ENCODE results near the gene ELFN1.

DNA sequence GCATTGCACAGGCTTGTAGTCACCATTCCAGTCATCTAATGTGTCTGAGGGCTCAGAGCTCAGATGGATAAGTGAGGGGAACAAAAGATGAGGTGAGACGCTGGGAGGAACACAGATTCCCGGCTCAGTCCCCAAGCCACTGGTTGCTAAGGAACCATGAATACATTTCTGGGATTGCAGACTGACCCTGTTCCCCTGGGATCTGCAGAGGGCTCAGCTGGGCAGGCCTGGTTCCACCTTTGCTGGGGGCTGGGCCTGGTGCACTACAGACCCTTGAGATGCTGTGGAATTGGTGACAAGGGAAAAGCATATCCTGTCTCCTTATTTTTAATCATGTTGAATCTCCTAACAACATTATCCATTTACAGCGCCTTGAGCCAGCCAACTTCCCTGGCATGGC, 19.2 kb downstream of the ELFN1 start:
- TF ChIP-seq CTCF (IDR thresholded peaks at IDR 0.05) (no peak), REST (IDR thresholded peaks at IDR 0.05; ENCODE audit: low read depth, low read length) (no peak), MAX (IDR thresholded peaks at IDR 0.05; ENCODE audit: low read depth) (no peak), YY1 (IDR thresholded peaks at IDR 0.05; ENCODE audit: low read depth) (no peak), EZH2phosphoT487 (IDR thresholded peaks at IDR 0.05; ENCODE audit: borderline replicate concordance, low read depth) (no peak), FOXM1 (IDR thresholded peaks at IDR 0.05; ENCODE audit: low read depth) (no peak), EP300 (IDR thresholded peaks at IDR 0.05; ENCODE audit: borderline replicate concordance in 1 of 2, low read depth in 1 of 2, low read length in 1 of 2) (no peak), RAD21 (IDR thresholded peaks at IDR 0.05; ENCODE audit: low read length) (no peak), SMC3 (IDR thresholded peaks at IDR 0.05; ENCODE audit: low read depth, low read length) (no peak), RXRA (IDR thresholded peaks at IDR 0.05; ENCODE audit: borderline replicate concordance, low read depth) (no peak), SIN3A (IDR thresholded peaks at IDR 0.05; ENCODE audit: borderline replicate concordance, low read depth, low read length) (no peak)
- TF ChIP-seq, protein P1, sequence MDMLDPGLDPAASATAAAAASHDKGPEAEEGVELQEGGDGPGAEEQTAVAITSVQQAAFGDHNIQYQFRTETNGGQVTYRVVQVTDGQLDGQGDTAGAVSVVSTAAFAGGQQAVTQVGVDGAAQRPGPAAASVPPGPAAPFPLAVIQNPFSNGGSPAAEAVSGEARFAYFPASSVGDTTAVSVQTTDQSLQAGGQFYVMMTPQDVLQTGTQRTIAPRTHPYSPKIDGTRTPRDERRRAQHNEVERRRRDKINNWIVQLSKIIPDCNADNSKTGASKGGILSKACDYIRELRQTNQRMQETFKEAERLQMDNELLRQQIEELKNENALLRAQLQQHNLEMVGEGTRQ (IDR thresholded peaks at IDR 0.05; ENCODE audit: borderline replicate concordance, low read depth, low read length) = no peak
